Astrocyte (in vitro differentiated cells and primary cell): ENCODE results near the gene DRC7. TPM values are rescaled to one million over a fixed set of nuclear protein-coding genes. Genes with fewer than 3 reads are reported as not detected.

Experiments used
- DNase-seq: peaks from one replicate; pipeline ENCODE4 v3.0.0-alpha.2; 2010; ENCODE audit warnings: low read depth
- FAIRE-seq: peaks from 2 replicates; lab custom pipeline; 2011; peaks lifted over from hg19 to GRCh38; lab: Jason Lieb, UNC
- H2AFZ ChIP-seq: 2 replicates; pipeline ENCODE4 v1.6.0; 2012; ENCODE audit warnings: low read depth, low read length, inconsistent platforms
- H3K27ac ChIP-seq: 2 replicates; pipeline ENCODE4 v1.5.1; 2011; ENCODE audit warnings: low read depth, low read length, inconsistent platforms
- H3K27me3 ChIP-seq: 2 replicates; pipeline ENCODE4 v1.6.0; 2011; ENCODE audit warnings: low read length, inconsistent platforms; ENCODE audit not compliant: insufficient read depth
- H3K36me3 ChIP-seq: 2 replicates; pipeline ENCODE4 v1.5.1; 2011; ENCODE audit warnings: low read length, inconsistent platforms; ENCODE audit not compliant: insufficient read depth
- H3K4me1 ChIP-seq: 2 replicates; pipeline ENCODE4 v1.5.1; 2011; ENCODE audit warnings: low read length, inconsistent platforms; ENCODE audit not compliant: insufficient read depth
- H3K4me2 ChIP-seq: 2 replicates; pipeline ENCODE4 v1.6.0; 2012; ENCODE audit warnings: low read length, inconsistent platforms
- H3K4me3 ChIP-seq: 2 replicates; pipeline ENCODE4 v1.5.1; 2011; ENCODE audit warnings: low read depth, mild to moderate bottlenecking, low read length, inconsistent platforms; ENCODE audit not compliant: insufficient read depth
- H3K79me2 ChIP-seq: 2 replicates; pipeline ENCODE4 v1.6.0; 2012; ENCODE audit warnings: mild to moderate bottlenecking, low read length, inconsistent platforms; ENCODE audit not compliant: insufficient read depth
- H3K9ac ChIP-seq: 2 replicates; pipeline ENCODE4 v1.6.0; 2012; ENCODE audit warnings: mild to moderate bottlenecking, low read length, inconsistent platforms
- H3K9me3 ChIP-seq: 2 replicates; pipeline ENCODE4 v1.5.1; 2012; ENCODE audit warnings: low read depth, mild to moderate bottlenecking, low read length, inconsistent platforms; ENCODE audit not compliant: insufficient read depth
- H4K20me1 ChIP-seq: 2 replicates; pipeline ENCODE4 v1.6.0; 2012; ENCODE audit warnings: low read length, inconsistent platforms; ENCODE audit not compliant: insufficient read depth
- H3K27ac Mint-ChIP-seq: one replicate; pipeline ENCODE4 v1.8.0; 2021; ENCODE audit warnings: mild to moderate bottlenecking, mixed read lengths; ENCODE audit not compliant: unreplicated experiment
- H3K27me3 Mint-ChIP-seq: one replicate; pipeline ENCODE4 v1.8.0; 2021; ENCODE audit warnings: low read depth, mixed read lengths; ENCODE audit not compliant: unreplicated experiment
- H3K36me3 Mint-ChIP-seq: one replicate; pipeline ENCODE4 v1.8.0; 2021; ENCODE audit warnings: low read depth, mixed read lengths; ENCODE audit not compliant: unreplicated experiment
- H3K4me1 Mint-ChIP-seq: one replicate; pipeline ENCODE4 v1.8.0; 2021; ENCODE audit warnings: low read depth, mixed read lengths; ENCODE audit not compliant: unreplicated experiment
- H3K4me3 Mint-ChIP-seq: one replicate; pipeline ENCODE4 v1.8.0; 2021; ENCODE audit warnings: mild to moderate bottlenecking, moderate library complexity, mixed read lengths; ENCODE audit not compliant: unreplicated experiment
- H3K9me3 Mint-ChIP-seq: one replicate; pipeline ENCODE4 v1.8.0; 2021; ENCODE audit warnings: mild to moderate bottlenecking, mixed read lengths; ENCODE audit not compliant: unreplicated experiment
- EZH2 ChIP-seq: IDR thresholded peaks from 2 replicates; pipeline ENCODE4 v1.6.1; 2012; ENCODE audit warnings: mild to moderate bottlenecking, low read length, inconsistent platforms; ENCODE audit not compliant: insufficient read depth
- total RNA-seq: library from RNA; stranded (reverse); gene quantifications from 2 replicates; pipeline ENCODE4 v1.2.1, GENCODE V29; 2021
- TF ChIP-seq, protein P1 (sequence below): IDR thresholded peaks from 2 replicates; pipeline ENCODE4 v1.5.1; 2011; ENCODE audit warnings: low read depth, mild to moderate bottlenecking, inconsistent platforms, low read length, moderate library complexity; ENCODE audit not compliant: insufficient read depth

DRC7 gene
- total RNA-seq, 1 donor from 2014 or later, result not detected

DNA sequence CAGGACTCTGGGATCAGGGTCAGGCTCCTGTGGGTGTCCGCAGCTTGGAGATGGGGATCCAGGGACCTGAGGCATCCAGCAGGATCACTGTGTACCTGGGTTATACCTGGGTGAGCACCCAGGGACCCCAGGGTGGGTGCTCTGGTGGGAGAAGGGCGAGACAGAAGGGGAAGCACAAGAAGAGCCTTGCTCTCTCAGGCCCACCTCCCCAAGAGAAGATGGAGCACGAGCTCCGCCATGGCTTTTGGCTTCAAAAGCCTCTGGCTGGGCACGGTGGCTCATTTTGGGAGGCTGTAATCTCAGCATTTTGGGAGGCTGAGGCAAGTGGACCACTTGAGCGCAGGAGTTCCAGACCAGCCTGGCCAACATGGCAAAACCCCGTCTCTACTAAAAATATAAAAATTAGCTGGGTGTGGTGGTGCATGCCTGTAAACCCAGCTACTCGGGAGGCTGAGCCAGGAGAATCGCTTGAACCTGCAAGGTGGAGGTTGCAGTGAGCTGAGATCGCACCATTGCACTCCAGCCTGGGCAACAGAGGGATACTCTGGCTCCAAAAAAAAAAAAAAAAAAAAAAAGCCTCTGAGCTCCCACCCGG lies 8.9 kb downstream of the DRC7 start:
- no peaks in the 10 kb centered on the region for H3K36me3 Mint-ChIP-seq
- no peaks in the 10 kb centered on the region for H3K36me3 ChIP-seq
- H3K4me3 ChIP-seq, result no peak overlapping the region
- no peak overlapping the region for H3K4me3 Mint-ChIP-seq
- no peaks in the 10 kb centered on the region for H3K4me1 ChIP-seq
- peaks cover 4% of the 10 kb centered on the region for H3K4me1 Mint-ChIP-seq
- H3K27me3 Mint-ChIP-seq, result peaks cover 28% of the 10 kb centered on the region
- peaks cover 3% of the 10 kb centered on the region for H3K27me3 ChIP-seq
- no peak for DNase-seq
- no peak overlapping the region for H2AFZ ChIP-seq
- no peak overlapping the region for H3K27ac Mint-ChIP-seq
- H3K9me3 ChIP-seq, result peaks cover 9% of the 10 kb centered on the region
- H4K20me1 ChIP-seq, result no peaks in the 10 kb centered on the region
- no peak for TF ChIP-seq EZH2
- TF ChIP-seq, protein P1, sequence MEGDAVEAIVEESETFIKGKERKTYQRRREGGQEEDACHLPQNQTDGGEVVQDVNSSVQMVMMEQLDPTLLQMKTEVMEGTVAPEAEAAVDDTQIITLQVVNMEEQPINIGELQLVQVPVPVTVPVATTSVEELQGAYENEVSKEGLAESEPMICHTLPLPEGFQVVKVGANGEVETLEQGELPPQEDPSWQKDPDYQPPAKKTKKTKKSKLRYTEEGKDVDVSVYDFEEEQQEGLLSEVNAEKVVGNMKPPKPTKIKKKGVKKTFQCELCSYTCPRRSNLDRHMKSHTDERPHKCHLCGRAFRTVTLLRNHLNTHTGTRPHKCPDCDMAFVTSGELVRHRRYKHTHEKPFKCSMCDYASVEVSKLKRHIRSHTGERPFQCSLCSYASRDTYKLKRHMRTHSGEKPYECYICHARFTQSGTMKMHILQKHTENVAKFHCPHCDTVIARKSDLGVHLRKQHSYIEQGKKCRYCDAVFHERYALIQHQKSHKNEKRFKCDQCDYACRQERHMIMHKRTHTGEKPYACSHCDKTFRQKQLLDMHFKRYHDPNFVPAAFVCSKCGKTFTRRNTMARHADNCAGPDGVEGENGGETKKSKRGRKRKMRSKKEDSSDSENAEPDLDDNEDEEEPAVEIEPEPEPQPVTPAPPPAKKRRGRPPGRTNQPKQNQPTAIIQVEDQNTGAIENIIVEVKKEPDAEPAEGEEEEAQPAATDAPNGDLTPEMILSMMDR, result no peak
- no peaks in the 10 kb centered on the region for H3K79me2 ChIP-seq
- no peak overlapping the region for H3K4me2 ChIP-seq
- H3K9ac ChIP-seq, result no peak overlapping the region
- H3K27ac ChIP-seq, result no peak overlapping the region
- FAIRE-seq, result no peak
- no peaks in the 10 kb centered on the region for H3K9me3 Mint-ChIP-seq

DNA sequence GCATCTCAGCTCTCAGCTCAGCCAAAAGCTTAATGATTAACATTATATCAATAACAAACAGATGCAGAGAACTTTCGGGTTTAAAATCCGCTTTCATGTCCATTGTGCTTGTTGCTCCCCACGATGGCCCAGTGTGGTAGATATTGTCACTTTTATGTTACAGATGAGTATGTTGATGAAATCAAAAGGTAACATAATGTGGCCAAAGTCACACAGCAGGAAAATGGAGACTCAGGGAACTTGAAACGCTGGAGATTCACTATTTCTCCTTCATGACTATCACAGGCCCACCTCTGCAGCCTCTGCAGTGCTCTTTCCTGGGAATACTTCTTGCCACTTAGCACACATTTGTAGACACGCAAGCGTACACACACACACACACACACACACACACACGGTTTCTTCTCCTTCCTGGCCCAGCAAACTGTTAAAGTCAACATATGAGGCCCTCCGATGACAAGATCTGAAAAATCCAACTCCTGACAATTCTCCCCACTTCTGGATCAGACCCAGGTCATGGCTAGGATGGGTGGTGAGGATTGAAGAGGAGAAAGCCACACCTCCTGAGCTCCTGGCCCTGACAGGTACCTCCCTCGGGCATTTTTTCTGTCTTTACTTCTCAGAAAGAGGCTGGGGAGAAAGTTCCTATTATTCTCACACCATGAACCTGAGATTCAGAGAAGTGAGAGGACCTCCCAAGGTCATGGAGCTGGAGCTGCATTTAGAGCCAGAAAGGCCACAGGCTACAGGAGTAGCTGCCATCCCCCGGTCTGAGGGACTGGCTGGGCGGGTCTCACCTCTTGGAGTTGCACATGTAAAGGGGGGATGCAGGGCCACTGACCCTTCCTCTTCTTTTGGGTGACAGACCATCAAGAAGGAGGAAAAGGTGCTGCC lies 9.7 kb downstream of the DRC7 start:
- Histone ChIP-seq H3K27me3 (peaks cover 3% of the 10 kb centered on the region), H3K4me2 (no peak overlapping the region), H3K27ac (no peak overlapping the region), H4K20me1 (no peaks in the 10 kb centered on the region), H2AFZ (no peak overlapping the region), H3K4me3 (no peak overlapping the region), H3K9ac (no peak overlapping the region), H3K4me1 (no peaks in the 10 kb centered on the region), H3K36me3 (no peaks in the 10 kb centered on the region), H3K79me2 (no peaks in the 10 kb centered on the region), H3K9me3 (peaks cover 9% of the 10 kb centered on the region)
- Mint-ChIP-seq H3K27me3 (peaks cover 28% of the 10 kb centered on the region), H3K4me3 (no peak overlapping the region), H3K36me3 (no peaks in the 10 kb centered on the region), H3K27ac (no peak overlapping the region), H3K9me3 (no peaks in the 10 kb centered on the region), H3K4me1 (peaks cover 4% of the 10 kb centered on the region)
- no peak for DNase-seq
- TF ChIP-seq, protein P1, result no peak
- TF ChIP-seq EZH2, result no peak
- no peak for FAIRE-seq
